Astrocyte of the spinal cord (primary cell): ENCODE results near the gene OPCML.
A peak's percentile ranks its signal among the peaks of the same experiment; 100 is the strongest.

Experiments
- DNase-seq: peaks from one replicate; pipeline ENCODE4 v3.0.0; 2011; ENCODE audit warnings: low read depth, low spot score
- H3K4me3 ChIP-seq: 2 replicates; pipeline ENCODE4 v1.5.1; 2011; ENCODE audit warnings: low read depth, mild to moderate bottlenecking, low read length, moderate library complexity
- CTCF ChIP-seq: IDR thresholded peaks from 2 replicates; pipeline ENCODE4 v1.5.1; 2012; ENCODE audit warnings: low read depth, mild to moderate bottlenecking, low read length, inconsistent platforms
- in situ Hi-C: cut with HindIII; loops from 2 replicates; pipeline ENCODE4 v1.10.0; 2017; ENCODE audit warnings: low sequenced_read_pairs

OPCML gene

GRCh38 chr11:133081020-133081419 lies 451.3 kb downstream of the OPCML start:
- no peak for DNase-seq
- TF ChIP-seq CTCF: no peak
- H3K4me3 ChIP-seq: no peak overlapping the region
- in situ Hi-C loops: no loop called here

DNA sequence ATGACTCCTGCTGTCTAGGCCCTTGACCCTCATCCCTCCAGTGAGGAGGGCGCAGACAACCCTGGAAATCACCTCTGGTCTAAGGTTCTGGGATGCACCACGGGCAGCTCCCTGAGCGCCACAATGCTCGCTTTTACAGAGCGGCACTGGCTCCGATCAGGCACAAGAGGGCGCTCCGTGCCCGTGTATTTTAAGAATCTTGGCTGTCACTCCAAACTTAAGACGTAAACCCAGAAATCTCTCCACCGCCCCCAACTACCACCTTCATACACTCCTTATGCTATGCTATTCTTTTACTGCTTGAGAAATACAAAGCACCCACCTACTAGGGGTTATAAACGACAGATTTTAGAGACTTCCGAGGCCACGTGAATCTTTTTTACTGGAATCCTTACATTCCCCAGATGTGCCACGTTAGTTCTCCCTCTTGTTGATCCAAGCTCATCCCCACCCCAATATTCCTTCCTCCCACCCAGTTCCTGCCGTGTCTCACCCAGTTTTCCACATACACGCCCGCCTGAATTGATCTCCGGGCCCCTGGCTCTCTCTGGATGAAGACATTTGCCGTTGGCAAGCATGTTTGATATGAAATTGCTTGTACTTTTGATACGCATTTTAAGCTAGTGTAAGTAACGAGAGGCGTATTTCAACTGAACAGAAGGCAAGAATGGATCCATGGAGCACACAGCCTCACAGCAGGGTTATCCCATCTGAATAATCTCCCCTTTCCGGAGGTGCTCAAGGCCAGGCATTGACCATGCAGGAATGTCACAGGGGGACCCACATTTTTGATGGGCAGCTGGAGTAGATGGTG lies 453.5 kb downstream of the OPCML start:
- no peak overlapping the region for H3K4me3 ChIP-seq
- DNase-seq: peak; percentile 30
- peak; percentile 84 for TF ChIP-seq CTCF
- in situ Hi-C loops: no loop called here

- no peak for TF ChIP-seq CTCF
- in situ Hi-C loops: no loop called here
These were observed 454.3 kb downstream of the OPCML start for GRCh38 chr11:133078012-133078411.

GRCh38 chr11:133075351-133075750 lies 456.9 kb downstream of the OPCML start:
- in situ Hi-C loops: no loop called here
- no peak for TF ChIP-seq CTCF
- no peak for DNase-seq
- H3K4me3 ChIP-seq: no peak overlapping the region

More at GRCh38 chr11:133078012-133078411, 454.3 kb downstream of the OPCML start:
- no peak for DNase-seq
- H3K4me3 ChIP-seq: no peak overlapping the region

GRCh38 chr11:133072858-133073582 lies 459.3 kb downstream of the OPCML start:
- no peak for TF ChIP-seq CTCF
- DNase-seq: no peak
- no peak overlapping the region for H3K4me3 ChIP-seq
- in situ Hi-C loops: no loop called here

GRCh38 chr11:133072378-133072777 lies 459.9 kb downstream of the OPCML start:
- no peak for DNase-seq
- no peak for TF ChIP-seq CTCF
- in situ Hi-C loops: no loop called here
- no peak overlapping the region for H3K4me3 ChIP-seq
